ENCODE results near the gene NAA40. TPM values are rescaled to one million over a fixed set of nuclear protein-coding genes. Genes with fewer than 3 reads are reported as not detected.

The NAA40 gene
- polyA plus RNA-seq, 1 experiment = 17.4 TPM

DNA sequence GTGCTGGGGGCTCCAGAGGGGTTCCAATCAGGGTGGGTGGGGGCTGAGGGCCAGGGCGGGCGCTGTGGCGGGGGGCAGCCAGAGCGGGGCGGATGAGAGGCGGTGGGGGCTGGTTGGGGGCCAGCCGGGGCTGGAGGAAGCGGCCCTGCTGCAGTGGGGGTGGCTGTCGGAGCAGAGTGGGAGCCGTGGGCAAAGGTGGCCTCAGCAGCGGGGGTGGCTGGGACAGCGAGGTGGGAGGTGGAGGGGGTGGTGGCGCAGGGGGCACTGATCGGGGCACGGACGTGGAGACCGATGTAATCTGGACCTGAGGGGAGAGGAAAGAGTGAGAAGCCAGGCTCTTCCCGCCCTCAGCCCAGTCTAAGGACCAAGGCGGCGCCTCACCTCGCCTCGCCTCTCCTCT, 26.9 kb upstream of the NAA40 start:
- TF ChIP-seq, protein P1, sequence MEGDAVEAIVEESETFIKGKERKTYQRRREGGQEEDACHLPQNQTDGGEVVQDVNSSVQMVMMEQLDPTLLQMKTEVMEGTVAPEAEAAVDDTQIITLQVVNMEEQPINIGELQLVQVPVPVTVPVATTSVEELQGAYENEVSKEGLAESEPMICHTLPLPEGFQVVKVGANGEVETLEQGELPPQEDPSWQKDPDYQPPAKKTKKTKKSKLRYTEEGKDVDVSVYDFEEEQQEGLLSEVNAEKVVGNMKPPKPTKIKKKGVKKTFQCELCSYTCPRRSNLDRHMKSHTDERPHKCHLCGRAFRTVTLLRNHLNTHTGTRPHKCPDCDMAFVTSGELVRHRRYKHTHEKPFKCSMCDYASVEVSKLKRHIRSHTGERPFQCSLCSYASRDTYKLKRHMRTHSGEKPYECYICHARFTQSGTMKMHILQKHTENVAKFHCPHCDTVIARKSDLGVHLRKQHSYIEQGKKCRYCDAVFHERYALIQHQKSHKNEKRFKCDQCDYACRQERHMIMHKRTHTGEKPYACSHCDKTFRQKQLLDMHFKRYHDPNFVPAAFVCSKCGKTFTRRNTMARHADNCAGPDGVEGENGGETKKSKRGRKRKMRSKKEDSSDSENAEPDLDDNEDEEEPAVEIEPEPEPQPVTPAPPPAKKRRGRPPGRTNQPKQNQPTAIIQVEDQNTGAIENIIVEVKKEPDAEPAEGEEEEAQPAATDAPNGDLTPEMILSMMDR (IDR thresholded peaks at IDR 0.05; ENCODE audit: low read depth, low read length) = no peak

DNA sequence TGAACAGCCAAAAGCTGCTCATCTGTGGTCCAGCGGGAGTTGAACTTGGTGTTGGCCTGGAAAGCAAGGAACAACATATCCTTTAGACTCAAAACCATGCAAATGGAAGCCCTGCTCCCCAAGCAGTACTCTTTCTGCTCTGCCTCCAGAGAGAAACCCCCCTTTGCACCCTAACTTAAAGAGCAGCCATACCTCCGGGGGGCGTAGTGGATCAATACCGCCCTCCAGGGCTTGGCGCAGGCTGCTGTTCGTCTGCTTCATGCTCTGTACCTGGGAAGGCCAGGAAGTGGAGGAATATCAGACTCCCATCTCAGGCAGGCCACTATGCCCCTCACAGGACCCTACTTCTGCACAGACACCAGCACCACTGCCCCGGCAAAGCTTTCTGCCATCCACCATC, 26.1 kb upstream of the NAA40 start:
- TF ChIP-seq, protein P1 (IDR thresholded peaks at IDR 0.05; ENCODE audit: low read depth, low read length) = no peak
- ChIA-PET POLR2A (no interaction called here), CTCF (interaction anchor here (1.0 kb wide), 1 partner anchor 75 kb away, joined by 3 read pairs; no protein-coding TSS in a partner anchor)
- Histone ChIP-seq H3K27ac (ENCODE audit: low read depth, low read length) (no peak overlapping the region), H3K9me3 (ENCODE audit: control insufficient read depth, insufficient read depth, low read length) (no peaks in the 10 kb centered on the region; the same call in 1 of the 2 replicates), H3K4me3 (ENCODE audit: low read depth, low read length) (no peak overlapping the region), H3K27me3 (ENCODE audit: control insufficient read depth, insufficient read depth, low read length) (no peaks in the 10 kb centered on the region)
- DNase-seq (ENCODE audit: low read depth, low spot score) = no peak

More for the DNA sequence above, 26.9 kb upstream of the NAA40 start:
- ChIA-PET POLR2A (interaction anchor here (0.6 kb wide), 1 partner anchor 13 kb away, joined by 3 read pairs; no protein-coding TSS in a partner anchor), CTCF (interaction anchor here (1.0 kb wide), 1 partner anchor 74 kb away, joined by 3 read pairs; no protein-coding TSS in a partner anchor)
- H3K4me3 ChIP-seq (ENCODE audit: low read depth, low read length) = no peak overlapping the region
- no peak for DNase-seq (ENCODE audit: low read depth, low spot score)
- no peaks in the 10 kb centered on the region; the same call in 1 of the 2 replicates for H3K9me3 ChIP-seq (ENCODE audit: control insufficient read depth, insufficient read depth, low read length)
- H3K27ac ChIP-seq (ENCODE audit: low read depth, low read length) = no peak overlapping the region
- no peaks in the 10 kb centered on the region for H3K27me3 ChIP-seq (ENCODE audit: control insufficient read depth, insufficient read depth, low read length)

DNA sequence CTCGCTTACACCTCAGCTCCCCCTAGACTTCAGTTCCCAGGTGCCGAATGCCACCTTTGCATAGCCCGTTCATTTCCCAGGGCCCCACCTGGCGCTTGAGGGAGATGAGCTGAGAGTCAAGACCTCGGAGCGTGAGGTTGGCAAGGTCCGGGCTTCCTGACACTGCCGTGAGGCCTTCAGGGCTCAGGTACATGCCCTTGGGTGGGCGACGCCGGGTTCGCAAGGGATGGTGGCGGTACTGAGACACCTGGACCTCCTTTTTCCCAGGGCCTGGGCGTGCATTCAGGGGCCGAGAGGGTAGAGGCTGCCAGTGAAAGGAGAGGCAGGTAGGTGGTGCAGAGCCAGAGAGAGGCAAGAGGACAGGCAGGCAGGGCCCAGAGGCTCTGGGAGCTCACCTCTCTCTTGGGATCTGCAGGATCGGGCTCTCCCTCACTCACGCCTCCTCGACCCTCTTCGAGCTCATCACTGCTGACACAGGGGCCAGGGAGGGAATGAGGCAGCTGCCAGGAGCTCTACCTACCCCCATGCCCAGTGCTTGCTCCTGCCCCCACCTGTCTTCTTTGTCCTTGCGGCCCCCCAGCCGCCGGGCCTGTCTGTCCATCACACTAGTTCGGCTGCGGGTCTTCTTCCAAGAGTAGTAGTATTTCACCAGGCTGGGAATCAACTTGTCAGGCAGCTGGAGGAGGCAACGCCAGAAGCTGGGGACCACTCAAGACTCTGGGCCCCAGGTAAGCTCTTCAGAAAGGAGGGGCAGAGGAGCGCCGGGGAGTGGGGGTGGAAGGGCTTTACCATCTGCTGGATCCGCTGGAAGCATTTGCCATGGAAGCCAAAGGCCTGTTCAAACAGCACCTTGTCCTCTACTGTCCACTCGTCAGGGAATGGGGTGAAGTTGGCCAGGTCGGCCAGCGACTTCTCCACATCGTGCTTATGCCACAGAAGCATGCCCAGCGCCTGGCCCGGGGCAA, 24.7 kb upstream of the NAA40 start:
- no peak overlapping the region for H3K4me3 ChIP-seq (ENCODE audit: low read depth, low read length)
- H3K27ac ChIP-seq (ENCODE audit: low read depth, low read length) = no peak overlapping the region
- TF ChIP-seq, protein P1 (IDR thresholded peaks at IDR 0.05; ENCODE audit: low read depth, low read length) = no peak
- DNase-seq (ENCODE audit: low read depth, low spot score) = no peak
- H3K27me3 ChIP-seq (ENCODE audit: control insufficient read depth, insufficient read depth, low read length) = no peaks in the 10 kb centered on the region
- POLR2A ChIA-PET = no interaction called here
- no peaks in the 10 kb centered on the region; the same call in 1 of the 2 replicates for H3K9me3 ChIP-seq (ENCODE audit: control insufficient read depth, insufficient read depth, low read length)
- CTCF ChIA-PET = interaction anchor here (1.0 to 1.5 kb wide), 2 partner anchors 8 to 32 kb away, joined by 3 to 4 read pairs; no protein-coding TSS in a partner anchor

DNA sequence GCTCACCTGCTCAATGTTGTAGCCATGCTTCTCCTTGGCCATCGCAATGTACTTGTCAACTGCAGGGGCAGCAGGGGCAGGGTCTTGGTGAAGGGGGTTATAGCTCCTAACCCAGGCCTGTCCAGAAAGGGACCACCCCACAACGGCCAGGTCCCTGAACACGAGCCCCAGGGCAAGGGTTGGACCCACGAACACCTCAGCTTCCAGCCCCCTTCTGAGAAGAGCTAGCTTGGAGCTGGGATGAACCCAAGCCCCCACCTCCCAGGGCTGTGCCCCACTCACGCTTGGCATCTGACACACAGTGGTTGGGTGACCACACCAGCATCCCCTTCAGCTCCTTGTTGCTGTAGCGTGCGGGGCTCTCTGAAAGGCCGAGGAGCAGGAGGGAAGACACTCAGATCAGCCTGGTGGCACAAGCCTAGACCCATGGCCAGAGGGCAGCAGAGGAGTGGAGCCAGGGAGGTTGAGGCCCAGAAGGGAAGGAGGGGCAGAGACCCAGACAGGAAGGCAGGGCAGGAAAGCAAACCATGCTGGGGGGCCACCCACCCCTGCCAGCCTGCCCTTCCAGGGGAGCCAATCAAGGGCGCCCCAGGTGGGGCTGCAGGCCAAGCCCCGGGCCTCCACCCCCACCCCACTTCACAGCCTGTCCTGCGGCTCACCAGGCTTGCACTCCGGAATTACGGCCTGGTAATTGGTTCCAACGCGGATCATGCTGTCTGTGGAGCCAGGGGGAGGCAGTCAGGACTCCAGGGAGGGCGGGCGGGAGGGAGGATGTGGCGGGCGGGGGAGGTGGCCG, 23.7 kb upstream of the NAA40 start:
- ChIA-PET POLR2A (interaction anchor here (0.7 kb wide), 1 partner anchor 146 kb away, joined by 3 read pairs; no protein-coding TSS in a partner anchor), CTCF (interaction anchor here (0.6 to 3.0 kb wide), 4 partner anchors 8 to 31 kb away, joined by 3 to 13 read pairs (median 4); no protein-coding TSS in a partner anchor)
- Histone ChIP-seq H3K9me3 (ENCODE audit: control insufficient read depth, insufficient read depth, low read length) (no peaks in the 10 kb centered on the region; the same call in 1 of the 2 replicates), H3K27me3 (ENCODE audit: control insufficient read depth, insufficient read depth, low read length) (no peaks in the 10 kb centered on the region), H3K27ac (ENCODE audit: low read depth, low read length) (no peak overlapping the region), H3K4me3 (ENCODE audit: low read depth, low read length) (peak overlapping the region; percentile 25)
- TF ChIP-seq, protein P1 (IDR thresholded peaks at IDR 0.05; ENCODE audit: low read depth, low read length) = no peak
- no peak for DNase-seq (ENCODE audit: low read depth, low spot score)

All from AG04450 (cell line).